GM23248 (cell line): Measurements from ENCODE around the gene IFNA21.

Experiments
- EZH2 ChIP-seq: fragments of 200-600 bp; sonication (generic); IDR thresholded peaks from 2 replicates; pipeline ENCODE4 v1.6.1; 2018; ENCODE audit warnings: antibody characterized with exemption, mild to moderate bottlenecking; ENCODE audit not compliant: insufficient read depth, poor library complexity, severe bottlenecking
- EZH2phosphoT487 ChIP-seq: fragments of 200-600 bp; sonication (generic); IDR thresholded peaks from 2 replicates; pipeline ENCODE4 v1.6.1; 2018; ENCODE audit warnings: antibody characterized with exemption, moderate library complexity, mild to moderate bottlenecking, low read depth; ENCODE audit not compliant: insufficient read depth

DNA sequence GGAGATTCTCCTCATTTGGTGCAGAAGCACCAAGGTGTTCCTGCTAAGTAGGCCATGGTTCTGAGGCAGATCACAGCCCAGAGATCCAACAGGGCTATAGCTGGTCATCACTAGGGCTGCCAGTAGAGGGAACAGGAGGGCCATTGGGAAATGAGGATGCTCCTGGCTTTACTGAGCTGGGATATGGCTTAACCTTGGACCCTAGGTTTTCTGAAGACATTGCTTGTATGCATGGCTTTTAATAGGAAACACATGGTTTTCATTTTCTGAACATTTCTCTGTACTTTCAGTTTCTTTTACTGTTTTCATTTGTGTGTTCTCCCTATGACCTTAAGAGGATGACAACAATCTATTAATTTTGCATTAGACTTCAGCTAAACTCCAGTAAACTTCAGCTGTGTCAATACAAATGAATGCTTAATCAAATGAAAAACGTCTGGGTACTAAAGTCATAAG lies 25.0 kb downstream of the IFNA21 start, which contains the start of gene IFNW1:
- TF ChIP-seq EZH2: no peak
- TF ChIP-seq EZH2phosphoT487: no peak
